Heart right ventricle (tissue), 16 donors: ENCODE results near the gene NPAS2. TPM values are rescaled to one million over a fixed set of nuclear protein-coding genes. Genes with fewer than 3 reads are reported as not detected.

ENCODE experiments used
- ATAC-seq, 8 donors: fragments of 200-7000 bp; cut with Tn5 transposase; one replicate each; pipeline ENCODE4 v1.9.1; 2020; ENCODE audit warnings: mild to moderate bottlenecking in 8 of 8, moderate library complexity in 8 of 8, moderate number of reproducible peaks in 1 of 8
- DNase-seq, 2 donors: peaks; one replicate each; pipeline ENCODE4 v3.0.0-alpha.2; 2020
- H3K27ac ChIP-seq, 10 donors: fragments of 200-600 bp; sonication (generic) in 2 of 10; one replicate each; pipeline versions ENCODE4 v1.5.0 to v1.8.0; 2020 to 2022; ENCODE audit warnings: mild to moderate bottlenecking in 3 of 10
- H3K27me3 ChIP-seq, 7 donors: fragments of 200-600 bp; one replicate each; pipeline ENCODE4 v1.8.0; 2021 to 2022; ENCODE audit warnings: mild to moderate bottlenecking in 2 of 7
- H3K36me3 ChIP-seq, 9 donors: fragments of 200-600 bp; sonication (generic) in 1 of 9; one replicate each; pipeline versions ENCODE4 v1.5.0 to v1.8.0; 2020 to 2022; ENCODE audit warnings: mild to moderate bottlenecking in 2 of 9
- H3K4me1 ChIP-seq, 9 donors: fragments of 200-600 bp; sonication (generic) in 1 of 9; one replicate each; pipeline versions ENCODE4 v1.5.0 to v1.8.0; 2020 to 2022; ENCODE audit warnings: mild to moderate bottlenecking in 4 of 9
- H3K4me3 ChIP-seq, 10 donors: fragments of 200-600 bp; sonication (generic) in 2 of 10; one replicate each; pipeline versions ENCODE4 v1.5.0 to v1.8.0; 2020 to 2022; ENCODE audit warnings: mild to moderate bottlenecking in 7 of 10, moderate library complexity in 2 of 10
- H3K9me3 ChIP-seq, 11 donors: fragments of 200-600 bp in 10 of 11; sonication (generic) in 2 of 11; one replicate each; pipeline versions ENCODE4 v1.5.0 to v1.8.0; 2013 to 2022; ENCODE audit warnings: mild to moderate bottlenecking in 2 of 11, control low read depth in 1 of 11, moderate library complexity in 1 of 11
- WGBS, 2 donors: extraction: QIAGEN DNeasy Blood & Tissue Kit; methylation state at CpG; one replicate each; pipeline ENCODE4 v1.1.7; 2013; ENCODE audit warnings: inconsistent platforms in 1 of 2; 5-methylcytosine and 5-hydroxymethylcytosine counted together
- intact Hi-C, 10 donors: fragments of 100-400 bp; cut with DNase I; formaldehyde crosslinking; loops; one replicate each; pipeline versions ENCODE4 v1.11.1 to v1.14.2; 2022
- polyA plus RNA-seq, 2 donors: library from polyadenylated mRNA; stranded (reverse); fragments of 200-250 nt; gene quantifications; one replicate each; pipeline ENCODE4 v1.2.3, GENCODE V29; 2013
- total RNA-seq, 10 donors: library from RNA; stranded (reverse); fragmentation: NEBNext Ultra II Directional in 3 of 10; extraction: Animal tissue kit (Norgen Biotek cat#: 25700) in 3 of 10; gene quantifications; one replicate each; pipeline versions ENCODE4 v1.2.1 to v1.2.4, GENCODE V29; 2021 to 2023
- TF ChIP-seq, protein P1 (sequence below), 9 donors: fragments of 200-600 bp; sonication (generic) in 2 of 9; IDR thresholded peaks; one replicate each; pipeline versions ENCODE4 v1.5.0 to v1.8.0; 2021 to 2022; ENCODE audit warnings: antibody characterized with exemption in 9 of 9, mild to moderate bottlenecking in 5 of 9, moderate library complexity in 1 of 9
- donor health status: Arrhythmogenic right ventricular cardiomyopathy.
- donor health status: ischemic (EF 13 %, LVEDD 7.1; RV severe dilation, severe dysfunction).
- donor health status: healthy with polysubstance abuse.
- donor health status: DM: no; HTN: yes; CAD: no.
- donor health status: DM: no; HTN: no; CAD: no.
- donor health status: ischemic (EF 25% LVEDD 6.9; RV normal size, moderate dysfunction).
- donor health status: ischemic (EF 25% LVEDD 5.7; RV mildly dilated, moderate dysfunction).
- donor health status: healthy.
- donor health status: DM: yes; HTN: yes; CAD: no.
- donor health status: Ischemic cardiomyopathy.
- donor health status: ischemic (EF 35%, LVEDD 5.7; RV mildly dilated, moderate dysfunction).
- donor health status: nonischemic (EF 11% LVEDD 7.7; RV severe dilation, severe dysfunction).
- donor health status: DM: yes; HTN: yes; CAD: no.
- donor health status: PGD.
- donor health status: ischemic (EF 29% LVEDD 5.4; RV normal size, mild dysfunction).
- donor health status: nonischemic (EF 23%, LVEDD 6.1; RV moderate dilation, normal function).

The NPAS2 gene
- total and polyA plus RNA-seq, 12 donors: 32.1 to 70.1 (median 41.2) TPM

DNA sequence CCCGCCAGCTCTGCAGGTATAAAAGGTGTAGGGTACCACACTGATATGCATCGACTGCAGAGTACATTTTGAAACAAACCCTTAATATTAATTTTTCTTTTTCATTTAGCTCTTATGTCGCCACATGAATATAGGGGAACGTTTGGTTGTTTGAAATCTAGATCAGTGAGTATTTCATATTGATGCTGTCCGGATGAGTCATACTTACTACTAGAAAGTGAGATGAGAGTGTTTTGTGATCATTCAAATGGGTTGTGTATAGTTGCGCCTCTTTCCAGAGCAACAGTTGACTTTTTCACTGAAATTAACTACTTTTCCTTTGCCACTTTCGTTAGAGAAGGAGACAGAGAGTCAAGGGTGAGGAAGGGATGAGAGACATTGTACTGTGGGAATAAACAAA, 24.6 kb downstream of the NPAS2 start:
- TF ChIP-seq, protein P1, sequence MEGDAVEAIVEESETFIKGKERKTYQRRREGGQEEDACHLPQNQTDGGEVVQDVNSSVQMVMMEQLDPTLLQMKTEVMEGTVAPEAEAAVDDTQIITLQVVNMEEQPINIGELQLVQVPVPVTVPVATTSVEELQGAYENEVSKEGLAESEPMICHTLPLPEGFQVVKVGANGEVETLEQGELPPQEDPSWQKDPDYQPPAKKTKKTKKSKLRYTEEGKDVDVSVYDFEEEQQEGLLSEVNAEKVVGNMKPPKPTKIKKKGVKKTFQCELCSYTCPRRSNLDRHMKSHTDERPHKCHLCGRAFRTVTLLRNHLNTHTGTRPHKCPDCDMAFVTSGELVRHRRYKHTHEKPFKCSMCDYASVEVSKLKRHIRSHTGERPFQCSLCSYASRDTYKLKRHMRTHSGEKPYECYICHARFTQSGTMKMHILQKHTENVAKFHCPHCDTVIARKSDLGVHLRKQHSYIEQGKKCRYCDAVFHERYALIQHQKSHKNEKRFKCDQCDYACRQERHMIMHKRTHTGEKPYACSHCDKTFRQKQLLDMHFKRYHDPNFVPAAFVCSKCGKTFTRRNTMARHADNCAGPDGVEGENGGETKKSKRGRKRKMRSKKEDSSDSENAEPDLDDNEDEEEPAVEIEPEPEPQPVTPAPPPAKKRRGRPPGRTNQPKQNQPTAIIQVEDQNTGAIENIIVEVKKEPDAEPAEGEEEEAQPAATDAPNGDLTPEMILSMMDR (IDR thresholded peaks at IDR 0.05): no peak
- DNase-seq (no peak), ATAC-seq (no peak)
- Histone ChIP-seq H3K27me3 (no peaks in the 10 kb centered on the region), H3K4me1 (peaks cover 0 to 59% (median 21%) of the 10 kb centered on the region in 9 donors), H3K36me3 (no peaks in the 10 kb centered on the region), H3K4me3 (no peak overlapping the region), H3K27ac (peak overlapping the region in 1 of 10 donors; percentile 51), H3K9me3 (no peaks in the 10 kb centered on the region)
- 77 to 95% methylated on average over 7 of the region's 7 CpGs for WGBS, 2 donors
- intact Hi-C loops: loop anchor here in 2 of 10 donors (2.0 to 10.0 kb wide), 2 partner anchors 20 to 90 kb away; no protein-coding TSS in a partner anchor

DNA sequence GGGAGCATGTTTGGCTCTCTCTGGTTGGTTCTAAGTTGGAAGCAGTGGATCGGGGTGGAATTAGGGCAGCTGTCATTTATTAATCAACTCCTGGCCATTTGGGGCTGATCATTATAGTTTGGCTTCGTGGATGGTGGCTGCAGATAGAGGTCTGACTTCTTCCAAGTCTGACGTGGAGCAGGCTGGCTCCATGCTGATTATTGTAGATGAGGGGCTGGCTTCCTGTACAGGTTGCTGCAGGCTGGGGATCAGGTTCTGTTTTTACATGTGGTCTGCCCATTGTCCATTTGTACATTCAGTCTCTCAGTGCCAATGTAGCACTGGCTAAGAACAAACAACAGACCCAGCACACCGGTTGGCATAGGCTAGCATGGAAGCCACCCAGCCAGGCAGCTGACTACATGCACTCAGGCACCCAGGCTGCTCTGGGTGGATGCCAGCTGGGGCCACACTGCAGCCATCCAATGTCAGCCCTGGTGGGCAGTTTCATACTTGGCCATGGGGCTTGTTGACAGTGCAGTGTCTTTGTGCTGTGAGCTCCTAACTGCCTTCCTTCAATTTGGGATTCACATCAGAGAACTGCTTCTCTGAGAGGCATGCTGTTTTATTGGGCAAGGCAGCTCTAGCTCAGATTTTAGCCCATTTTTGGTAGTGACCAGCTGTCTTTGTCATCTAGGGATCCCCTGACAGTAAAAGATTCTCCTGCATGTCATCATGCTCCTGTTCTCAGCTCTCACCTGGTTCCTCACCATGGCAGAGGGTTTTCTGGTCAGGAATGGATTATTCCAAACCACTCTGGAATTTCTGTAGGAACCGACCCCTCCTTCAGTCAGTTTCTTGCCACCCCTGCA, 25.4 kb downstream of the NPAS2 start:
- no peak overlapping the region for H3K4me3 ChIP-seq
- H3K9me3 ChIP-seq: no peaks in the 10 kb centered on the region
- peak; percentile 84 to 98 (median 94) for ATAC-seq
- H3K27ac ChIP-seq: peak overlapping the region in 8 of 10 donors; percentile 44 to 78 (median 63)
- peak; percentile 73 to 78 for DNase-seq
- no peaks in the 10 kb centered on the region for H3K27me3 ChIP-seq
- 72 to 75% methylated on average over 5 of the region's 5 CpGs for WGBS, 2 donors
- peaks cover 0 to 55% (median 20%) of the 10 kb centered on the region in 9 donors for H3K4me1 ChIP-seq
- no peaks in the 10 kb centered on the region for H3K36me3 ChIP-seq
- TF ChIP-seq, protein P1 (IDR thresholded peaks at IDR 0.05): no peak
- intact Hi-C loops: loop anchor here in 2 of 10 donors (2.0 to 10.0 kb wide), 2 partner anchors 21 to 89 kb away; no protein-coding TSS in a partner anchor

DNA sequence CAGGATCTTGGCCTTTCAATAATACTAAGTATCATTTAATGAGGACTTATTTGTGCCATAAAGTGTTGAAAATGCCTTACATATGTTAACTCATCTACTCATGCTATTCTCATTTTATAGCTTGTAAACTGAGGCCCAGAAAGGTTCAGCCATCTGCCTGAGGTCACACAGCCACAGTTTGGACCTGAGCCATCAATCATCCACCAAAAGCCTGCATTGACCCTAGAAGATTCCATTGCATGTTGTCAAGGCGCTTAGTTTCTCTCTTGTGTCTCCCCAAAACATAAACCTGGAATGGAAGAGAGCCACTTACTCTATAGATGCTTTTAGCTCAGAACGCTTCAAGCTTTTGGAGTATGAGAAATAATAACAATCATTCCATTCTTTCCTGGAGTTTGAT, 26.8 kb downstream of the NPAS2 start:
- TF ChIP-seq, protein P1 (IDR thresholded peaks at IDR 0.05): no peak
- ATAC-seq (no peak), DNase-seq (no peak)
- H3K36me3 ChIP-seq: no peaks in the 10 kb centered on the region
- intact Hi-C loops: loop anchor here in 1 of 10 donors (10.0 kb wide), 1 partner anchor 88 kb away; no protein-coding TSS in a partner anchor
- 94 to 97% methylated on average over 2 of the region's 2 CpGs for WGBS, 2 donors
- peak overlapping the region in 1 of 10 donors; percentile 18 for H3K27ac ChIP-seq
- peaks cover 0 to 41% (median 15%) of the 10 kb centered on the region in 9 donors for H3K4me1 ChIP-seq
- no peaks in the 10 kb centered on the region for H3K27me3 ChIP-seq
- H3K4me3 ChIP-seq: no peak overlapping the region
- H3K9me3 ChIP-seq: no peaks in the 10 kb centered on the region

DNA sequence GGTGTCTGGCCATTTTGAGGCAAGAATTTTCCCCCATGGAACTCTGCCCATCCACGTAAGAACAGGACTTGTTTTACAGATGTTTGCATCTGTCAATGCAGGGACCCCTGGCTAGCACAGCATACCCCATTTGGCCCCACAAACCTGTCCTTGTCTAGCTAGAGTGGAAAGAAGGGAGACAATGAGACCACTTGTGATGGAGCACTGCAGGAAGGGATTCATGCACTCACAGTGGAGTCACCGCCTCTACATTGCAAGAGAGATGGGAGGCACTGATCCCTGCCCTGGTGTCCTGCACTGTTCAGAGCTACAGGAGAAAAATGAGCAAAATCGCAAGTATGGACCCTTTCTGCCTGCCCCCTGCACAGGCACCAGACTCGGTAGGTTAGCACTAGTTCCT, 32.5 kb downstream of the NPAS2 start:
- no peak overlapping the region for H3K4me3 ChIP-seq
- intact Hi-C loops: no loop called here
- TF ChIP-seq, protein P1 (IDR thresholded peaks at IDR 0.05): no peak
- 92 to 95% methylated on average over 4 of the region's 4 CpGs for WGBS, 2 donors
- H3K9me3 ChIP-seq: no peaks in the 10 kb centered on the region
- H3K36me3 ChIP-seq: no peaks in the 10 kb centered on the region
- DNase-seq (no peak), ATAC-seq (no peak)
- no peak overlapping the region for H3K27ac ChIP-seq
- H3K4me1 ChIP-seq: peaks cover 3 to 49% (median 24%) of the 10 kb centered on the region in 9 donors
- no peaks in the 10 kb centered on the region for H3K27me3 ChIP-seq
